ENCODE data around the gene RPS19BP1.

DNA sequence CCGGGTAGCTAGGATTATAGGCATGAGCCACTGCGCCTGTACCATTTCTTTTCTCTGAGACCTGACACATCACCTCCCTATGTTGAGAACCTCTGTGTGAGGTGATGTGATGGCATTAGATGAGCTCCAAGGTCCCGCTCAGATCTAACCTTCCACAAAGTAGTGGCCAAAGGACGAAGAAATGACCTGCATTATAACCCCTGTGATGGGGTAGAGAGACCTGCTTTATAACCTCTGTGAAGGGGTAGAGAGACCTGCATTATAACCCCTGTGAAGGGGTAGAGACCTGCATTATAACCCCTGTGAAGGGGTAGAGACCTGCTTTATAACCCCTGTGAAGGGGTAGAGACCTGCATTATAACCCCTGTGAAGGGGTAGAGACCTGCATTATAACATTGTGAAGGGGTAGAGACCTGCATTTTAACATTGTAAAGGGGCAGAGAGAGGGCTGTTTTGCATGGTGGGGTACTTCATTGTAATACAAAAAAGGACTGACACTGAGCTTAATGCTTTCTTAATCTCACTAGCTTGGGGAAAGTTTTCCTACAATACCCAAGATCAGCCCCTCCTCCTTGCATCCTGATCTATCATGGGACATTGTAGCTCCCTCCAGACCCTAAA lies 21.9 kb downstream of the RPS19BP1 start:
- TF ChIP-seq, protein P1, sequence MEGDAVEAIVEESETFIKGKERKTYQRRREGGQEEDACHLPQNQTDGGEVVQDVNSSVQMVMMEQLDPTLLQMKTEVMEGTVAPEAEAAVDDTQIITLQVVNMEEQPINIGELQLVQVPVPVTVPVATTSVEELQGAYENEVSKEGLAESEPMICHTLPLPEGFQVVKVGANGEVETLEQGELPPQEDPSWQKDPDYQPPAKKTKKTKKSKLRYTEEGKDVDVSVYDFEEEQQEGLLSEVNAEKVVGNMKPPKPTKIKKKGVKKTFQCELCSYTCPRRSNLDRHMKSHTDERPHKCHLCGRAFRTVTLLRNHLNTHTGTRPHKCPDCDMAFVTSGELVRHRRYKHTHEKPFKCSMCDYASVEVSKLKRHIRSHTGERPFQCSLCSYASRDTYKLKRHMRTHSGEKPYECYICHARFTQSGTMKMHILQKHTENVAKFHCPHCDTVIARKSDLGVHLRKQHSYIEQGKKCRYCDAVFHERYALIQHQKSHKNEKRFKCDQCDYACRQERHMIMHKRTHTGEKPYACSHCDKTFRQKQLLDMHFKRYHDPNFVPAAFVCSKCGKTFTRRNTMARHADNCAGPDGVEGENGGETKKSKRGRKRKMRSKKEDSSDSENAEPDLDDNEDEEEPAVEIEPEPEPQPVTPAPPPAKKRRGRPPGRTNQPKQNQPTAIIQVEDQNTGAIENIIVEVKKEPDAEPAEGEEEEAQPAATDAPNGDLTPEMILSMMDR (IDR thresholded peaks at IDR 0.05; ENCODE audit: low read depth, low read length, poor library complexity, severe bottlenecking): no peak
- TF ChIP-seq EZH2phosphoT487 (IDR thresholded peaks at IDR 0.05; ENCODE audit: borderline replicate concordance, low read length): no peak

Measured in DOHH2 (cell line).